Suprapubic skin (tissue), 4 donors: ENCODE data around the gene RNASET2. TPM values are rescaled to one million over a fixed set of nuclear protein-coding genes. Genes with fewer than 3 reads are reported as not detected.

Experiments
- DNase-seq, 2 donors: peaks; one replicate each; pipeline ENCODE4 v3.0.0-alpha.2; 2019; ENCODE audit warnings: low spot score in 2 of 2
- H3K27ac ChIP-seq: fragments of 200-600 bp; sonication (generic); one replicate; pipeline ENCODE4 v1.5.1; 2019
- H3K27me3 ChIP-seq: fragments of 200-600 bp; sonication (generic); one replicate; pipeline ENCODE4 v1.5.1; 2019
- H3K36me3 ChIP-seq: fragments of 200-600 bp; sonication (generic); one replicate; pipeline ENCODE4 v1.5.1; 2019
- H3K4me1 ChIP-seq: fragments of 200-600 bp; sonication (generic); one replicate; pipeline ENCODE4 v1.5.1; 2019
- H3K4me3 ChIP-seq: fragments of 200-600 bp; sonication (generic); one replicate; pipeline ENCODE4 v1.5.1; 2019; ENCODE audit warnings: mild to moderate bottlenecking
- H3K9me3 ChIP-seq: fragments of 200-600 bp; sonication (generic); one replicate; pipeline ENCODE4 v1.5.1; 2019
- CTCF ChIP-seq, 2 donors: fragments of 200-600 bp in 1 of 2; fragments of 450-650 bp in 1 of 2; sonication (generic) in 1 of 2; IDR thresholded peaks; one replicate each; pipeline ENCODE4 v1.5.1; 2016 to 2019; ENCODE audit warnings: antibody characterized with exemption in 2 of 2, mild to moderate bottlenecking in 1 of 2, moderate library complexity in 1 of 2
- EP300 ChIP-seq: sonication (generic); formaldehyde crosslinking; IDR thresholded peaks from one replicate; pipeline ENCODE4 v1.6.1; 2017; ENCODE audit warnings: antibody characterized with exemption
- POLR2A ChIP-seq, 2 donors: fragments of 450-650 bp; IDR thresholded peaks; one replicate each; pipeline ENCODE4 v1.6.1; 2017; ENCODE audit warnings: antibody characterized with exemption in 2 of 2, mild to moderate bottlenecking in 2 of 2, moderate library complexity in 2 of 2
- POLR2AphosphoS5 ChIP-seq, 3 donors: sonication (generic); formaldehyde crosslinking; IDR thresholded peaks; one replicate each; pipeline ENCODE4 v1.6.1; 2017; ENCODE audit warnings: antibody characterized with exemption in 3 of 3
- WGBS: methylation state at CpG from one replicate; pipeline ENCODE4 v1.1.5; 2018; 5-methylcytosine and 5-hydroxymethylcytosine counted together
- total RNA-seq, 4 donors: library from RNA; depleted of rRNA; stranded (reverse); fragments of >200 nt; gene quantifications; one replicate each; pipeline ENCODE4 v1.1.0, GENCODE V29; 2016

Gene RNASET2
- total RNA-seq, 4 donors from 2014 or later = 36.3 to 62.5 (median 53.9) TPM

- Histone ChIP-seq H3K9me3 (no peaks in the 10 kb centered on the region), H3K4me1 (no peaks in the 10 kb centered on the region), H3K36me3 (no peaks in the 10 kb centered on the region), H3K4me3 (no peak overlapping the region), H3K27me3 (no peaks in the 10 kb centered on the region), H3K27ac (no peak overlapping the region)
- WGBS = 84% methylated on average over 17 of the region's 17 CpGs
- DNase-seq = no peak
- TF ChIP-seq POLR2AphosphoS5 (IDR thresholded peaks at IDR 0.05) (no peak), POLR2A (IDR thresholded peaks at IDR 0.05) (no peak), EP300 (no peak), CTCF (IDR thresholded peaks at IDR 0.05) (no peak)
Measured at GRCh38 chr6:166906376-166907044, 49.8 kb downstream of the RNASET2 start.

- no peak overlapping the region for H3K4me3 ChIP-seq
- DNase-seq = no peak
- 81% methylated on average over 12 of the region's 12 CpGs for WGBS
- H3K36me3 ChIP-seq = no peaks in the 10 kb centered on the region
- H3K4me1 ChIP-seq = no peaks in the 10 kb centered on the region
- no peaks in the 10 kb centered on the region for H3K27me3 ChIP-seq
- H3K27ac ChIP-seq = no peak overlapping the region
- TF ChIP-seq CTCF (IDR thresholded peaks at IDR 0.05) = no peak
- TF ChIP-seq POLR2AphosphoS5 (IDR thresholded peaks at IDR 0.05) = no peak
- TF ChIP-seq POLR2A (IDR thresholded peaks at IDR 0.05) = no peak
- no peak for TF ChIP-seq EP300
- no peaks in the 10 kb centered on the region for H3K9me3 ChIP-seq
Measured at GRCh38 chr6:166905505-166906134, 50.7 kb downstream of the RNASET2 start.

- no peak overlapping the region for H3K4me3 ChIP-seq
- no peaks in the 10 kb centered on the region for H3K36me3 ChIP-seq
- H3K9me3 ChIP-seq = no peaks in the 10 kb centered on the region
- no peak for DNase-seq
- no peak overlapping the region for H3K27ac ChIP-seq
- no peak for TF ChIP-seq EP300
- TF ChIP-seq POLR2AphosphoS5 (IDR thresholded peaks at IDR 0.05) = no peak
- TF ChIP-seq POLR2A (IDR thresholded peaks at IDR 0.05) = no peak
- no peak for TF ChIP-seq CTCF (IDR thresholded peaks at IDR 0.05)
- WGBS = 81% methylated on average over 10 of the region's 10 CpGs
- no peaks in the 10 kb centered on the region for H3K27me3 ChIP-seq
- H3K4me1 ChIP-seq = no peaks in the 10 kb centered on the region
Measured at GRCh38 chr6:166905013-166905412, 51.3 kb downstream of the RNASET2 start.

GRCh38 chr6:166904101-166904746 is 52.1 kb downstream of the RNASET2 start:
- no peak for DNase-seq
- 54% methylated on average over 11 of the region's 23 CpGs for WGBS
- Histone ChIP-seq H3K36me3 (no peaks in the 10 kb centered on the region), H3K27ac (no peak overlapping the region), H3K27me3 (no peaks in the 10 kb centered on the region), H3K4me3 (no peak overlapping the region), H3K4me1 (no peaks in the 10 kb centered on the region), H3K9me3 (no peaks in the 10 kb centered on the region)
- TF ChIP-seq CTCF (IDR thresholded peaks at IDR 0.05) (no peak), POLR2A (IDR thresholded peaks at IDR 0.05) (no peak), EP300 (no peak), POLR2AphosphoS5 (IDR thresholded peaks at IDR 0.05) (no peak)

- H3K27ac ChIP-seq = no peak overlapping the region
- DNase-seq = no peak
- TF ChIP-seq CTCF (IDR thresholded peaks at IDR 0.05) (no peak), POLR2A (IDR thresholded peaks at IDR 0.05) (no peak), POLR2AphosphoS5 (IDR thresholded peaks at IDR 0.05) (no peak), EP300 (no peak)
- H3K36me3 ChIP-seq = no peaks in the 10 kb centered on the region
- H3K4me3 ChIP-seq = no peak overlapping the region
- H3K4me1 ChIP-seq = no peaks in the 10 kb centered on the region
- H3K27me3 ChIP-seq = no peaks in the 10 kb centered on the region
- no peaks in the 10 kb centered on the region for H3K9me3 ChIP-seq
- WGBS = 81% methylated on average over 9 of the region's 13 CpGs
Measured at GRCh38 chr6:166903500-166903899, 52.9 kb downstream of the RNASET2 start.
